ENCODE results near the gene CFH.
"Not testable (repeated sequence)": the region's sequence is repeated elsewhere in the genome, so short reads cannot be mapped to it uniquely, and the experiment has no call there.

Gene CFH

GRCh38 chr1:196774175-196774574 is 122.3 kb downstream of the CFH start:
- no peak for DNase-seq

GRCh38 chr1:196774603-196775002 is 122.8 kb downstream of the CFH start, which contains the start of gene CFHR3:
CFHR3 (plus strand) TSS chr1:196774840; CDS start chr1:196774887, 47 bp downstream.
- no peak for DNase-seq

DNA sequence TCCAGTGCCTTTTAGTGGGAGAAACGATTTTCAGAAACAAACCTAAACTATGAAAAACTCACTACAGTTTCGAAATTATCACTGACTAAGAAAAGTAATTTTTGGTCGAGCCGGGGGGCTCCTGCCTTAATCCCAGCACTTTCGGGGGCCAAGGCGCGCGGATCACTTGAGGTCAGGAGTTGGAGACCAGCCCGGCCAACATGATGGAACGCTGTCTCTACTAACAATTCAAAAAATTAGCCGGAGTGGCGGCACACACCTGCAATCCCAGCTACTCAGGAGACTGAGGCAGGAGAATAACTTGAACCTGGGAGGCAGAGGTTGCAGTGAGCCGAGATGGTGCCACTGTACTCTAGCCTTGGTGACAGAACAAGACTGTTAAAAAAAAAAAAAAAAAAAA is 125.8 kb downstream of the CFH start:
- no peak for DNase-seq

- peak; percentile 1 for DNase-seq
Observed at GRCh38 chr1:196779093-196779492, 127.2 kb downstream of the CFH start.

DNA sequence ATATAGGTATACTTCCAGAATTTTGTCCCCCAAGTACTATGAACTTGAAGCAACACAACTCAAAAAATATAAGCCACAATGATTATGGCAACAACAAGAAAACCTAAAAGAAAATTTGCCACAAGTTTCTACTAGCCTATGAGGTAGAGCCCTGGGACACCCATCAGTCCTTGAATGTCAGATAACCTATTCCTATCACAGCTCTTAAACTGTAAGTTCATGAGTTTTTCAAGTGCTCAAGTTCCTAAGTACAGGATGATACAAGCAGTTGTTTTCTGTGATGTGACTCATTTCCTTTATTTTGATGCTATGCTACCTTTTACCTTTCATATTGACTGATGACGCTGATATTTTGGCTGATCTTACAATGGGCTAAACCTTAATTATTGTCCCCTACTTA is 139.4 kb downstream of the CFH start:
- DNase-seq = not testable (repeated sequence)

GRCh38 chr1:196794103-196794502 is 142.3 kb downstream of the CFH start:
- not testable (repeated sequence) for DNase-seq
